WTC11 (cell line): Measurements from ENCODE around the gene HECW1. TPM values are rescaled to one million over a fixed set of nuclear protein-coding genes. Genes with fewer than 3 reads are reported as not detected.

Source experiments
- ATAC-seq: fragments of 200-7000 bp; cut with Tn5 transposase; 2 replicates; pipeline ENCODE4 v1.10.0; 2021; ENCODE audit warnings: mild to moderate bottlenecking, moderate library complexity
- CTCF ChIA-PET: fragments of 300-600 bp; sonication (Branson Sonifier 250); formaldehyde crosslinking; loops from one replicate; lab custom pipeline; 2021; ENCODE audit warnings: antibody characterized with exemption; lab: Charles Lee
- POLR2A ChIA-PET: fragments of 350-600 bp; sonication (Branson Sonifier 250); formaldehyde crosslinking; loops from one replicate; lab custom pipeline; 2021; ENCODE audit warnings: antibody characterized with exemption; lab: Charles Lee
- DNase-seq: peaks from one replicate; pipeline ENCODE4 v3.0.0; 2021; ENCODE audit warnings: low spot score
- H3K27ac Mint-ChIP-seq: 2 replicates; pipeline ENCODE4 v1.8.0; 2021; ENCODE audit warnings: mixed read lengths
- H3K27me3 Mint-ChIP-seq: 2 replicates; pipeline ENCODE4 v1.8.0; 2021; ENCODE audit warnings: low read depth, mild to moderate bottlenecking, moderate library complexity, mixed read lengths
- H3K36me3 Mint-ChIP-seq: 2 replicates; pipeline ENCODE4 v1.8.0; 2021; ENCODE audit warnings: mixed read lengths
- H3K4me1 Mint-ChIP-seq: 2 replicates; pipeline ENCODE4 v1.8.0; 2022; ENCODE audit warnings: mixed read lengths
- H3K4me3 Mint-ChIP-seq: 2 replicates; pipeline ENCODE4 v1.8.0; 2021; ENCODE audit warnings: mild to moderate bottlenecking, moderate library complexity, mixed read lengths
- H3K9me3 Mint-ChIP-seq: 2 replicates; pipeline ENCODE4 v1.8.0; 2021; ENCODE audit warnings: mixed read lengths
- EMX1 ChIP-seq: fragments of 250-450 bp; sonication (Bioruptor Pico); IDR thresholded peaks from 2 replicates; pipeline ENCODE4 v1.8.0; 2021; ENCODE audit warnings: mild to moderate bottlenecking
- ETV6 ChIP-seq: sonication (generic); formaldehyde crosslinking; IDR thresholded peaks from 2 replicates; pipeline ENCODE4 v1.8.1; 2022; ENCODE audit warnings: mild to moderate bottlenecking, missing genetic modification reagents
- FOXJ3 ChIP-seq: sonication (generic); formaldehyde crosslinking; IDR thresholded peaks from 2 replicates; pipeline ENCODE4 v1.9.0; 2021; ENCODE audit warnings: missing genetic modification reagents, mild to moderate bottlenecking, borderline replicate concordance
- JAZF1 ChIP-seq: fragments of 250-450 bp; sonication (Bioruptor Pico); IDR thresholded peaks from 2 replicates; pipeline ENCODE4 v1.9.0; 2021; ENCODE audit warnings: moderate library complexity, mild to moderate bottlenecking, inconsistent platforms
- NFATC4 ChIP-seq: fragments of 250-450 bp; sonication (Bioruptor Pico); IDR thresholded peaks from 2 replicates; pipeline ENCODE4 v1.9.0; 2021; ENCODE audit warnings: mild to moderate bottlenecking
- PRRX2 ChIP-seq: fragments of 250-450 bp; sonication (Bioruptor Pico); IDR thresholded peaks from 2 replicates; pipeline ENCODE4 v1.8.0; 2021; ENCODE audit warnings: mild to moderate bottlenecking
- TEAD1 ChIP-seq: sonication (generic); formaldehyde crosslinking; IDR thresholded peaks from 2 replicates; pipeline ENCODE4 v1.8.0; 2022; ENCODE audit warnings: mild to moderate bottlenecking, missing genetic modification reagents
- ZNF263 ChIP-seq: sonication (generic); formaldehyde crosslinking; IDR thresholded peaks from 2 replicates; pipeline ENCODE4 v1.8.1; 2022; ENCODE audit warnings: low read depth, mild to moderate bottlenecking, moderate library complexity, missing genetic modification reagents
- ZNF317 ChIP-seq: sonication (generic); formaldehyde crosslinking; IDR thresholded peaks from 2 replicates; pipeline ENCODE4 v1.8.1; 2023; ENCODE audit warnings: low read depth, mild to moderate bottlenecking, moderate library complexity, missing genetic modification reagents, borderline replicate concordance
- ZNF416 ChIP-seq: fragments of 250-450 bp; sonication (Bioruptor Pico); IDR thresholded peaks from 2 replicates; pipeline ENCODE4 v1.9.0; 2021; ENCODE audit warnings: mild to moderate bottlenecking, inconsistent platforms
- total RNA-seq: library from RNA; stranded (reverse); gene quantifications from 3 replicates; pipeline ENCODE4 v1.2.3, GENCODE V29; 2021
- TF ChIP-seq, protein P1 (sequence below): fragments of 250-450 bp; sonication (Bioruptor Pico); IDR thresholded peaks from 2 replicates; pipeline ENCODE4 v1.9.0; 2021; ENCODE audit warnings: mild to moderate bottlenecking, borderline replicate concordance
- TF ChIP-seq, protein P2 (sequence below): fragments of 250-450 bp; sonication (Bioruptor Pico); conservative IDR thresholded peaks from 2 replicates; pipeline ENCODE4 v1.9.0; 2021; ENCODE audit warnings: mild to moderate bottlenecking
- TF ChIP-seq, protein P3 (sequence below): fragments of 250-450 bp; sonication (Bioruptor Pico); IDR thresholded peaks from 2 replicates; pipeline ENCODE4 v1.8.0; 2021; ENCODE audit warnings: mild to moderate bottlenecking
- TF ChIP-seq, protein P4 (sequence below): sonication (generic); formaldehyde crosslinking; conservative IDR thresholded peaks from 2 replicates; pipeline ENCODE4 v1.8.1; 2022; ENCODE audit warnings: mild to moderate bottlenecking, missing genetic modification reagents
- TF ChIP-seq, protein P5 (sequence below): sonication (generic); formaldehyde crosslinking; IDR thresholded peaks from 2 replicates; pipeline ENCODE4 v1.8.1; 2023; ENCODE audit warnings: mild to moderate bottlenecking, missing genetic modification reagents, moderate library complexity
- TF ChIP-seq, protein P6 (sequence below): sonication (generic); formaldehyde crosslinking; IDR thresholded peaks from 2 replicates; pipeline ENCODE4 v1.8.1; 2023; ENCODE audit warnings: mild to moderate bottlenecking, moderate library complexity, missing genetic modification reagents
- TF ChIP-seq, protein P7 (sequence below): sonication (generic); formaldehyde crosslinking; IDR thresholded peaks from 2 replicates; pipeline ENCODE4 v1.8.0; 2023; ENCODE audit warnings: missing genetic modification reagents

HECW1 gene
- total RNA-seq, 1 experiment from 2014 or later, result 6.1 TPM

DNA sequence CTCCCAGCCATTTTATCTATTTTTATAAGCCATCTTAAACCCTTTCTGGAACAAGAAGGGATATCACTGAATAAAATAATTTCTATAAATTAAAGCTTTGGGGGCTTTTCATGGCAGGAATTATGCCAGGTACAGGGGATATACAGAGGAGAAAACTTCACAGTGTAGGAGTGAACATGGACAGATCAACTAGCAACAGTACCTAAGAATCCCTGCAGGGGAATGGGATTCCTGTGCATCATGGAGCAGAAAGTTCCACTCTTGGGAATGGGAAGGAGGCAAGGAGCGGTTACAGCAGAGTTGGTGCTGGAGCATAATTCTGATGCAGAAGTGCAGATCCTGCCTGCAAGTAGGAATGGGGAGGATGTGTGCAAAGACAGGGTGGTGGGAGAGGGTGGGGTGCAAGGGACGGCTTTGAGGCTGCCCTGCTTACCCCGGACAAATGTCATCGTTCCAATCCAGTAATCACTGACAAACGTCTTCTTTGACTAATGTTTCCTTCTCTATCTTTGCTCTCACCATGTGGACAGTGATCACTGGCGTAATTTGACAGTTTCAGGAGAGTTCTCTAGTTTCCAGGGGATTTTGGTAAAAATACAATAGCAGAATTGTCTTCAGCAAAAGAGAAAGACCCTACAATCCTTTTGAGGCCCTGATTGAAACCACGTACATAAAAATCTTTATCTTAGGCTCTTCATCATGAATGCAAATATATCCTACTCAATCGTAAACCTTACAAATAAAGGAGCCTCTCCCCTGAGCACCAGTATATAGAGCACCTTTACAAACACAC lies 196.7 kb downstream of the HECW1 start:
- peak; percentile 38; the same call in 1 of the 2 replicates for ATAC-seq
- Mint-ChIP-seq H3K4me3 (no peak overlapping the region), H3K36me3 (no peaks in the 10 kb centered on the region)

More for the DNA sequence above, 196.7 kb downstream of the HECW1 start:
- ChIA-PET POLR2A (no interaction called here), CTCF (no interaction called here)
- H3K27me3 Mint-ChIP-seq, result no peaks in the 10 kb centered on the region
- H3K9me3 Mint-ChIP-seq, result no peaks in the 10 kb centered on the region
- no peak for TF ChIP-seq PRRX2 (CRISPR knock-in tag)
- TF ChIP-seq, protein P1, sequence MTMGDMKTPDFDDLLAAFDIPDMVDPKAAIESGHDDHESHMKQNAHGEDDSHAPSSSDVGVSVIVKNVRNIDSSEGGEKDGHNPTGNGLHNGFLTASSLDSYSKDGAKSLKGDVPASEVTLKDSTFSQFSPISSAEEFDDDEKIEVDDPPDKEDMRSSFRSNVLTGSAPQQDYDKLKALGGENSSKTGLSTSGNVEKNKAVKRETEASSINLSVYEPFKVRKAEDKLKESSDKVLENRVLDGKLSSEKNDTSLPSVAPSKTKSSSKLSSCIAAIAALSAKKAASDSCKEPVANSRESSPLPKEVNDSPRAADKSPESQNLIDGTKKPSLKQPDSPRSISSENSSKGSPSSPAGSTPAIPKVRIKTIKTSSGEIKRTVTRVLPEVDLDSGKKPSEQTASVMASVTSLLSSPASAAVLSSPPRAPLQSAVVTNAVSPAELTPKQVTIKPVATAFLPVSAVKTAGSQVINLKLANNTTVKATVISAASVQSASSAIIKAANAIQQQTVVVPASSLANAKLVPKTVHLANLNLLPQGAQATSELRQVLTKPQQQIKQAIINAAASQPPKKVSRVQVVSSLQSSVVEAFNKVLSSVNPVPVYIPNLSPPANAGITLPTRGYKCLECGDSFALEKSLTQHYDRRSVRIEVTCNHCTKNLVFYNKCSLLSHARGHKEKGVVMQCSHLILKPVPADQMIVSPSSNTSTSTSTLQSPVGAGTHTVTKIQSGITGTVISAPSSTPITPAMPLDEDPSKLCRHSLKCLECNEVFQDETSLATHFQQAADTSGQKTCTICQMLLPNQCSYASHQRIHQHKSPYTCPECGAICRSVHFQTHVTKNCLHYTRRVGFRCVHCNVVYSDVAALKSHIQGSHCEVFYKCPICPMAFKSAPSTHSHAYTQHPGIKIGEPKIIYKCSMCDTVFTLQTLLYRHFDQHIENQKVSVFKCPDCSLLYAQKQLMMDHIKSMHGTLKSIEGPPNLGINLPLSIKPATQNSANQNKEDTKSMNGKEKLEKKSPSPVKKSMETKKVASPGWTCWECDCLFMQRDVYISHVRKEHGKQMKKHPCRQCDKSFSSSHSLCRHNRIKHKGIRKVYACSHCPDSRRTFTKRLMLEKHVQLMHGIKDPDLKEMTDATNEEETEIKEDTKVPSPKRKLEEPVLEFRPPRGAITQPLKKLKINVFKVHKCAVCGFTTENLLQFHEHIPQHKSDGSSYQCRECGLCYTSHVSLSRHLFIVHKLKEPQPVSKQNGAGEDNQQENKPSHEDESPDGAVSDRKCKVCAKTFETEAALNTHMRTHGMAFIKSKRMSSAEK, result no peak
- TF ChIP-seq EMX1 (CRISPR knock-in tag), result no peak
- no peak for TF ChIP-seq ZNF317 (CRISPR knock-in tag)
- TF ChIP-seq, protein P2, sequence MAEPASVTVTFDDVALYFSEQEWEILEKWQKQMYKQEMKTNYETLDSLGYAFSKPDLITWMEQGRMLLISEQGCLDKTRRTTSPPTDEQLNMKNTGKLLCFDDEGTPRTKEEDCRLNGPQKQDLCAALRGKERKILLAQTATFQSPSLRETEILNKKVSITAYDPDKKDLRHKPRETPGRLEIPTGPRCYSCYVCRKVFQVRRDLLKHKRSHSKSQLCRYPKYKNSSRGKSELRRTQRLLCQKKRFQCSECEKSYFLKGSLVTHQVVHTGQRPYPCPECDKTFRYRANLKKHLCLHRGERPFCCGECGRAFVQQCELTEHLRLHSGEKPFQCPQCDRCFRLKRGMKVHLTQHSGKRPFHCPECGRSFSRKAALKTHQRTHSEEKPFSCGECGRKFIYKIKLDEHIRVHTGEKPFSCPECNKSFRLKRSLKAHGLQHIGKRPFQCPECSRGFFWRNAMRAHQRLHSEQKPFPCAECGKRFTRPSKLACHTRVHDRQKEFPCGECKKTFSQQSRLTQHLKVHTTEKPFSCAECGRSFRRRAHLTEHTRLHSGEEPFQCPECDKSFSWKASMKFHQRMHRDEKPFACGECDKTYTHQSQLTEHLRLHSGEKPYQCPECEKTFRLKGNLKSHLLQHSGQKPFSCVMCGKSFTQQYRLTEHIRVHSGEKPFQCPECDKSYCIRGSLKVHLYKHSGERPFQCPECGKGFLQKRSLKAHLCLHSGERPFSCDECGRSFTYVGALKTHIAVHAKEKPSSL (CRISPR knock-in tag), result no peak
- TF ChIP-seq, protein P3, sequence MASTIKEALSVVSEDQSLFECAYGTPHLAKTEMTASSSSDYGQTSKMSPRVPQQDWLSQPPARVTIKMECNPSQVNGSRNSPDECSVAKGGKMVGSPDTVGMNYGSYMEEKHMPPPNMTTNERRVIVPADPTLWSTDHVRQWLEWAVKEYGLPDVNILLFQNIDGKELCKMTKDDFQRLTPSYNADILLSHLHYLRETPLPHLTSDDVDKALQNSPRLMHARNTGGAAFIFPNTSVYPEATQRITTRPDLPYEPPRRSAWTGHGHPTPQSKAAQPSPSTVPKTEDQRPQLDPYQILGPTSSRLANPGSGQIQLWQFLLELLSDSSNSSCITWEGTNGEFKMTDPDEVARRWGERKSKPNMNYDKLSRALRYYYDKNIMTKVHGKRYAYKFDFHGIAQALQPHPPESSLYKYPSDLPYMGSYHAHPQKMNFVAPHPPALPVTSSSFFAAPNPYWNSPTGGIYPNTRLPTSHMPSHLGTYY (CRISPR knock-in tag), result no peak
- TF ChIP-seq, protein P4, sequence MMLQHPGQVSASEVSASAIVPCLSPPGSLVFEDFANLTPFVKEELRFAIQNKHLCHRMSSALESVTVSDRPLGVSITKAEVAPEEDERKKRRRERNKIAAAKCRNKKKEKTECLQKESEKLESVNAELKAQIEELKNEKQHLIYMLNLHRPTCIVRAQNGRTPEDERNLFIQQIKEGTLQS (CRISPR knock-in tag), result no peak
- TF ChIP-seq, protein P5, sequence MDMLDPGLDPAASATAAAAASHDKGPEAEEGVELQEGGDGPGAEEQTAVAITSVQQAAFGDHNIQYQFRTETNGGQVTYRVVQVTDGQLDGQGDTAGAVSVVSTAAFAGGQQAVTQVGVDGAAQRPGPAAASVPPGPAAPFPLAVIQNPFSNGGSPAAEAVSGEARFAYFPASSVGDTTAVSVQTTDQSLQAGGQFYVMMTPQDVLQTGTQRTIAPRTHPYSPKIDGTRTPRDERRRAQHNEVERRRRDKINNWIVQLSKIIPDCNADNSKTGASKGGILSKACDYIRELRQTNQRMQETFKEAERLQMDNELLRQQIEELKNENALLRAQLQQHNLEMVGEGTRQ, result no peak
- no peak for TF ChIP-seq TEAD1 (CRISPR knock-in tag)
- TF ChIP-seq, protein P6, sequence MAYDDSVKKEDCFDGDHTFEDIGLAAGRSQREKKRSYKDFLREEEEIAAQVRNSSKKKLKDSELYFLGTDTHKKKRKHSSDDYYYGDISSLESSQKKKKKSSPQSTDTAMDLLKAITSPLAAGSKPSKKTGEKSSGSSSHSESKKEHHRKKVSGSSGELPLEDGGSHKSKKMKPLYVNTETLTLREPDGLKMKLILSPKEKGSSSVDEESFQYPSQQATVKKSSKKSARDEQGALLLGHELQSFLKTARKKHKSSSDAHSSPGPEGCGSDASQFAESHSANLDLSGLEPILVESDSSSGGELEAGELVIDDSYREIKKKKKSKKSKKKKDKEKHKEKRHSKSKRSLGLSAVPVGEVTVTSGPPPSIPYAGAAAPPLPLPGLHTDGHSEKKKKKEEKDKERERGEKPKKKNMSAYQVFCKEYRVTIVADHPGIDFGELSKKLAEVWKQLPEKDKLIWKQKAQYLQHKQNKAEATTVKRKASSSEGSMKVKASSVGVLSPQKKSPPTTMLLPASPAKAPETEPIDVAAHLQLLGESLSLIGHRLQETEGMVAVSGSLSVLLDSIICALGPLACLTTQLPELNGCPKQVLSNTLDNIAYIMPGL (CRISPR knock-in tag), result no peak
- TF ChIP-seq, protein P7, sequence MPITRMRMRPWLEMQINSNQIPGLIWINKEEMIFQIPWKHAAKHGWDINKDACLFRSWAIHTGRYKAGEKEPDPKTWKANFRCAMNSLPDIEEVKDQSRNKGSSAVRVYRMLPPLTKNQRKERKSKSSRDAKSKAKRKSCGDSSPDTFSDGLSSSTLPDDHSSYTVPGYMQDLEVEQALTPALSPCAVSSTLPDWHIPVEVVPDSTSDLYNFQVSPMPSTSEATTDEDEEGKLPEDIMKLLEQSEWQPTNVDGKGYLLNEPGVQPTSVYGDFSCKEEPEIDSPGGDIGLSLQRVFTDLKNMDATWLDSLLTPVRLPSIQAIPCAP (CRISPR knock-in tag), result no peak
- TF ChIP-seq ZNF263 (CRISPR knock-in tag), result no peak
- no peak for TF ChIP-seq NFATC4 (CRISPR knock-in tag)
- TF ChIP-seq ZNF416 (CRISPR knock-in tag), result no peak
- no peak for TF ChIP-seq JAZF1 (CRISPR knock-in tag)
- no peak for TF ChIP-seq ETV6 (CRISPR knock-in tag)
- TF ChIP-seq FOXJ3, result no peak
- H3K4me1 Mint-ChIP-seq, result peaks cover 18% of the 10 kb centered on the region
- DNase-seq, result no peak
- H3K27ac Mint-ChIP-seq, result 0 out of 2 replicates have a peak overlapping the region, but pooled peaks have one; percentile 30
